Measurements from ENCODE around the gene FRMD4A.

DNA sequence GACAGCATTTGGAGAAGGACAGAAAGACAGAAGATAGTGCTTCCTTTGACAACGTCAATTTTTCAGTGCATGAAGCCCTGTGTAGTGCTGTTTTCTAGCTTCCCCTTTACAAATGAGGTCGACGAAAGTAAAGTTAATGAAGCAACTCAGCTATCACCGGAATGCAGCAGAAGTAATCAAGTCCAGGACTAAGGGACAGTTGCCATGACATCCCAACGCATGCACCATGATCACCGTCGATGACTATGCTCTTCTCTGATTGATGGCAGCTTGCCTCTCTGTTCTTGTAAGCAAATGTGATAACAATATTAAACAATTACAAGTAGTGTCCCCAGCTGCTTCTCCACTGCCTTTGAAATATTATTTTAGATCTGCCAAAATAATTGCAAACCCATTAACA is 205.8 kb downstream of the FRMD4A start:
- no peak for TF ChIP-seq EZH2 (IDR thresholded peaks at IDR 0.05; ENCODE audit: insufficient read depth, poor library complexity, severe bottlenecking)
- TF ChIP-seq EZH2phosphoT487 (IDR thresholded peaks at IDR 0.05; ENCODE audit: insufficient read depth, low read depth), result no peak
